DOHH2 (cell line): ENCODE results near the gene FCN1.

Experiments
- EZH2phosphoT487 ChIP-seq: fragments of 200-600 bp; sonication (generic); IDR thresholded peaks from 2 replicates; pipeline ENCODE4 v1.6.1; 2017; ENCODE audit warnings: borderline replicate concordance, mild to moderate bottlenecking, antibody characterized with exemption, low read length, moderate library complexity, mixed read lengths
- TF ChIP-seq, protein P1 (sequence below): fragments of 200-600 bp; sonication (generic); IDR thresholded peaks from one replicate; pipeline ENCODE4 v1.5.1; 2014; ENCODE audit warnings: antibody characterized with exemption, mild to moderate bottlenecking, low read depth, low read length; ENCODE audit not compliant: poor library complexity, severe bottlenecking

DNA sequence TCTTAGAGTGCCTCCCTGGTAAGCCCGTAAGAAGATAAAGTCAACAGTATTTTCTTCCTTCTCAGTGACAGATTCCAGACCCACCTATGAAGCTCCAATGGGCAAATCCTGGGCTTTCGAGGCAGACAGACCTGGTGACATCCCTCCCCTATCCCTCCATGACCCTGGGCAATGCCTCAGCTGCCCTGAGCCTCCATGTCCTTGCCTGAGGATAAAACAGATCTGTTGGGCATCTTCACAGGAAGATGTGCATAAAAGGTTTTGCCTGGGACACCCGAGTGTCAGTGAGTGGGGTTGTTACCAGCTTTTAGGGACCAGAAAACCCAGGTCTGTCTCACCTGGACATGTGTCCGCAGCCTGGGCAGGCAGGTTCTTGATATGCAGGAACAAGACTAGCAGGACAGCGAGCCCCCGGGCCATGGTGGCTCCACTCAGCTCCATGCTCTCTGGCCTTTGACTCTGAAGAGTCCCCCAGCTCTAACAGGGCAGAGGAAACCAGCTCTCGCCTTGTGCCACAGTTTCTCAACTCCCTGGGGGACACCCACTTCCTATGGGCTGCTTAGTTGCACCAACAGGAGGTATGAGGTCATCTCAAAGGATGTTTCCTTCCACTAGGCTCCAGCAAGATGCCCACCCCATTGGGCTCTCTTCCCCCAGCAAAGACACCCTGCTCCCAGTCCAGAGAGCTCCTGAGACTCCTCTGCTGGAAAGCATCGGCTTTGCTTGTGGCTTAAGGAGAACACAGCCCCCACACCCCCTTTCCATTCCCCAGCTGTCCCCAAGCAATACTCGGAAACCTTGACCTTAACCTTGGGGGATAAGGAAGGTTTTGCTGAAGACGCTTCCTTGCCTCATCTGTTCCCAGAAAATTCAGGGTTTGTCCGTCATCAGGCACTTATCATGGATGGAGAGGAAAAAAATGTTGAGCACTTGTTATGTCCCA is at the start of gene FCN1:
- TF ChIP-seq, protein P1, sequence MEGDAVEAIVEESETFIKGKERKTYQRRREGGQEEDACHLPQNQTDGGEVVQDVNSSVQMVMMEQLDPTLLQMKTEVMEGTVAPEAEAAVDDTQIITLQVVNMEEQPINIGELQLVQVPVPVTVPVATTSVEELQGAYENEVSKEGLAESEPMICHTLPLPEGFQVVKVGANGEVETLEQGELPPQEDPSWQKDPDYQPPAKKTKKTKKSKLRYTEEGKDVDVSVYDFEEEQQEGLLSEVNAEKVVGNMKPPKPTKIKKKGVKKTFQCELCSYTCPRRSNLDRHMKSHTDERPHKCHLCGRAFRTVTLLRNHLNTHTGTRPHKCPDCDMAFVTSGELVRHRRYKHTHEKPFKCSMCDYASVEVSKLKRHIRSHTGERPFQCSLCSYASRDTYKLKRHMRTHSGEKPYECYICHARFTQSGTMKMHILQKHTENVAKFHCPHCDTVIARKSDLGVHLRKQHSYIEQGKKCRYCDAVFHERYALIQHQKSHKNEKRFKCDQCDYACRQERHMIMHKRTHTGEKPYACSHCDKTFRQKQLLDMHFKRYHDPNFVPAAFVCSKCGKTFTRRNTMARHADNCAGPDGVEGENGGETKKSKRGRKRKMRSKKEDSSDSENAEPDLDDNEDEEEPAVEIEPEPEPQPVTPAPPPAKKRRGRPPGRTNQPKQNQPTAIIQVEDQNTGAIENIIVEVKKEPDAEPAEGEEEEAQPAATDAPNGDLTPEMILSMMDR: no peak
- no peak for TF ChIP-seq EZH2phosphoT487
